Loucy (cell line): Measurements from ENCODE around the gene ZC3H18.

Experiments used
- CTCF ChIP-seq: fragments of 200-600 bp; sonication (generic); conservative IDR thresholded peaks from 2 replicates; pipeline ENCODE4 v1.5.1; 2014; ENCODE audit warnings: mild to moderate bottlenecking, antibody characterized with exemption, low read length
- EZH2phosphoT487 ChIP-seq: fragments of 200-600 bp; IDR thresholded peaks from 2 replicates; pipeline ENCODE4 v1.6.1; 2018; ENCODE audit warnings: antibody characterized with exemption, mild to moderate bottlenecking, moderate library complexity, borderline replicate concordance

- TF ChIP-seq CTCF (no peak), EZH2phosphoT487 (no peak)
These were observed 19.9 kb upstream of the ZC3H18 start for GRCh38 chr16:88550246-88550661.
